ENCODE measurements around the gene NR1H2. TPM values are rescaled to one million over a fixed set of nuclear protein-coding genes. Genes with fewer than 3 reads are reported as not detected.

Gene NR1H2
- total and polyA plus RNA-seq, 4 donors, result 30.4 to 58.1 (median 33.7) TPM

DNA sequence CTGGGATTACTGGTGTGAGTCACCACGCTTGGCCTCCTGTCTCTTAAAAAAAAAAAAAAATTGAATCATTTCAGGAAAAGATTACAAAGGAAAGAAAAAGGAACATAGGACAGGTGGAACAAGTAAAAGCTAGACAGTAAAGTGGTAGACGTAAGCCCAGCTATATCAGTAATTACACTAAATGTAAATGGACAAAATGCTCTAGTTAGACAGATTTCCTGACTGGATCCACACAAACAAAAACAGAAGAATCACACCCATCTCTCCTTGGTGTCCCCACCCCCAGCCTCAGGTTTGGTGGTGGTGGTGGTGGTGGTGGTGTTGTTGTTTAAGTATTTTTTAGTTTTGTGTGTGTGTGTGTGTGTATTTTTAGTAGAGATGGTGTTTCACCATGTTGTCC is 36.2 kb downstream of the NR1H2 start:
- TF ChIP-seq, protein P1, sequence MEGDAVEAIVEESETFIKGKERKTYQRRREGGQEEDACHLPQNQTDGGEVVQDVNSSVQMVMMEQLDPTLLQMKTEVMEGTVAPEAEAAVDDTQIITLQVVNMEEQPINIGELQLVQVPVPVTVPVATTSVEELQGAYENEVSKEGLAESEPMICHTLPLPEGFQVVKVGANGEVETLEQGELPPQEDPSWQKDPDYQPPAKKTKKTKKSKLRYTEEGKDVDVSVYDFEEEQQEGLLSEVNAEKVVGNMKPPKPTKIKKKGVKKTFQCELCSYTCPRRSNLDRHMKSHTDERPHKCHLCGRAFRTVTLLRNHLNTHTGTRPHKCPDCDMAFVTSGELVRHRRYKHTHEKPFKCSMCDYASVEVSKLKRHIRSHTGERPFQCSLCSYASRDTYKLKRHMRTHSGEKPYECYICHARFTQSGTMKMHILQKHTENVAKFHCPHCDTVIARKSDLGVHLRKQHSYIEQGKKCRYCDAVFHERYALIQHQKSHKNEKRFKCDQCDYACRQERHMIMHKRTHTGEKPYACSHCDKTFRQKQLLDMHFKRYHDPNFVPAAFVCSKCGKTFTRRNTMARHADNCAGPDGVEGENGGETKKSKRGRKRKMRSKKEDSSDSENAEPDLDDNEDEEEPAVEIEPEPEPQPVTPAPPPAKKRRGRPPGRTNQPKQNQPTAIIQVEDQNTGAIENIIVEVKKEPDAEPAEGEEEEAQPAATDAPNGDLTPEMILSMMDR (IDR thresholded peaks at IDR 0.05; ENCODE audit: low read depth, low read length, missing input control), result no peak
- TF ChIP-seq, protein P2, sequence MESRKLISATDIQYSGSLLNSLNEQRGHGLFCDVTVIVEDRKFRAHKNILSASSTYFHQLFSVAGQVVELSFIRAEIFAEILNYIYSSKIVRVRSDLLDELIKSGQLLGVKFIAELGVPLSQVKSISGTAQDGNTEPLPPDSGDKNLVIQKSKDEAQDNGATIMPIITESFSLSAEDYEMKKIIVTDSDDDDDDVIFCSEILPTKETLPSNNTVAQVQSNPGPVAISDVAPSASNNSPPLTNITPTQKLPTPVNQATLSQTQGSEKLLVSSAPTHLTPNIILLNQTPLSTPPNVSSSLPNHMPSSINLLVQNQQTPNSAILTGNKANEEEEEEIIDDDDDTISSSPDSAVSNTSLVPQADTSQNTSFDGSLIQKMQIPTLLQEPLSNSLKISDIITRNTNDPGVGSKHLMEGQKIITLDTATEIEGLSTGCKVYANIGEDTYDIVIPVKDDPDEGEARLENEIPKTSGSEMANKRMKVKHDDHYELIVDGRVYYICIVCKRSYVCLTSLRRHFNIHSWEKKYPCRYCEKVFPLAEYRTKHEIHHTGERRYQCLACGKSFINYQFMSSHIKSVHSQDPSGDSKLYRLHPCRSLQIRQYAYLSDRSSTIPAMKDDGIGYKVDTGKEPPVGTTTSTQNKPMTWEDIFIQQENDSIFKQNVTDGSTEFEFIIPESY (IDR thresholded peaks at IDR 0.05), result no peak
- TF ChIP-seq, protein P3, sequence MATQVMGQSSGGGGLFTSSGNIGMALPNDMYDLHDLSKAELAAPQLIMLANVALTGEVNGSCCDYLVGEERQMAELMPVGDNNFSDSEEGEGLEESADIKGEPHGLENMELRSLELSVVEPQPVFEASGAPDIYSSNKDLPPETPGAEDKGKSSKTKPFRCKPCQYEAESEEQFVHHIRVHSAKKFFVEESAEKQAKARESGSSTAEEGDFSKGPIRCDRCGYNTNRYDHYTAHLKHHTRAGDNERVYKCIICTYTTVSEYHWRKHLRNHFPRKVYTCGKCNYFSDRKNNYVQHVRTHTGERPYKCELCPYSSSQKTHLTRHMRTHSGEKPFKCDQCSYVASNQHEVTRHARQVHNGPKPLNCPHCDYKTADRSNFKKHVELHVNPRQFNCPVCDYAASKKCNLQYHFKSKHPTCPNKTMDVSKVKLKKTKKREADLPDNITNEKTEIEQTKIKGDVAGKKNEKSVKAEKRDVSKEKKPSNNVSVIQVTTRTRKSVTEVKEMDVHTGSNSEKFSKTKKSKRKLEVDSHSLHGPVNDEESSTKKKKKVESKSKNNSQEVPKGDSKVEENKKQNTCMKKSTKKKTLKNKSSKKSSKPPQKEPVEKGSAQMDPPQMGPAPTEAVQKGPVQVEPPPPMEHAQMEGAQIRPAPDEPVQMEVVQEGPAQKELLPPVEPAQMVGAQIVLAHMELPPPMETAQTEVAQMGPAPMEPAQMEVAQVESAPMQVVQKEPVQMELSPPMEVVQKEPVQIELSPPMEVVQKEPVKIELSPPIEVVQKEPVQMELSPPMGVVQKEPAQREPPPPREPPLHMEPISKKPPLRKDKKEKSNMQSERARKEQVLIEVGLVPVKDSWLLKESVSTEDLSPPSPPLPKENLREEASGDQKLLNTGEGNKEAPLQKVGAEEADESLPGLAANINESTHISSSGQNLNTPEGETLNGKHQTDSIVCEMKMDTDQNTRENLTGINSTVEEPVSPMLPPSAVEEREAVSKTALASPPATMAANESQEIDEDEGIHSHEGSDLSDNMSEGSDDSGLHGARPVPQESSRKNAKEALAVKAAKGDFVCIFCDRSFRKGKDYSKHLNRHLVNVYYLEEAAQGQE (IDR thresholded peaks at IDR 0.05), result no peak
- TF ChIP-seq YY1 (IDR thresholded peaks at IDR 0.05) (no peak), FOXA2 (IDR thresholded peaks at IDR 0.05) (no peak), FOXA1 (IDR thresholded peaks at IDR 0.05) (no peak), SP1 (IDR thresholded peaks at IDR 0.05) (no peak)
- H3K36me3 ChIP-seq (ENCODE audit: control insufficient read depth in 4 of 4, insufficient read depth in 3 of 4, low read depth in 1 of 4, low read length in 3 of 4), result peaks cover 0 to 4% (median 1%) of the 10 kb centered on the region in 4 donors
- no peaks in the 10 kb centered on the region for H3K27me3 ChIP-seq (ENCODE audit: control insufficient read depth in 4 of 4, insufficient read depth in 4 of 4, low read length in 3 of 4)
- H3K9ac ChIP-seq (ENCODE audit: low read depth in 1 of 2, low read length in 2 of 2), result no peak overlapping the region
- WGBS, result over 99% methylated on average over 2 of the region's 2 CpGs
- DNase-seq (ENCODE audit: low spot score), result no peak
- H3K4me1 ChIP-seq (ENCODE audit: control insufficient read depth in 4 of 4, insufficient read depth in 4 of 4, low read length in 3 of 4), result no peaks in the 10 kb centered on the region
- no peak overlapping the region for H3K4me3 ChIP-seq (ENCODE audit: low read depth in 1 of 3, low read length in 3 of 3)
- no peaks in the 10 kb centered on the region for H3K9me3 ChIP-seq (ENCODE audit: control insufficient read depth in 4 of 4, low read length in 3 of 4)
- no peak overlapping the region for H3K27ac ChIP-seq (ENCODE audit: low read depth in 1 of 2, low read length in 2 of 2)

DNA sequence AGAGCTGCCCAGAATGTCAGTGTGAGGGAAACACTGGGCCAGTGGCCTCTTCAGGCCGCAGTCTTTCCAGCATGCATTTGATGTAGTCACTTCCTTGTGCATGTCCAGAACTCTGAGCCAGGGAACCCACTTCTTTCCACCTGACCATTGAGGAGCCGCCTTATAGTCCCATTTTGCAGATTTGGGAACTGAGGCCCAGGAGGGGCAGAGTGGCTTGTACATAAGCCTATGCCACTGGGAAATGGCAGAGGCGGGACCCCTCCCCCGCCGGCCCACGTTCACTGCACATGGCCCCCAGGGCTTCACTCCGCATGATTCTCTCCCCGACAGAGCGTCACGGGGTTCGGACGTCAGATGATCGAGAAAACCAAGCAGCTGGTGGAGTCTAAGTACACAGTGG is 36.8 kb downstream of the NR1H2 start:
- peaks cover 0 to 4% (median 1%) of the 10 kb centered on the region in 4 donors for H3K36me3 ChIP-seq (ENCODE audit: control insufficient read depth in 4 of 4, insufficient read depth in 3 of 4, low read depth in 1 of 4, low read length in 3 of 4)
- H3K9ac ChIP-seq (ENCODE audit: low read depth in 1 of 2, low read length in 2 of 2), result no peak overlapping the region
- WGBS, result 96% methylated on average over 13 of the region's 13 CpGs
- no peak overlapping the region for H3K4me3 ChIP-seq (ENCODE audit: low read depth in 1 of 3, low read length in 3 of 3)
- no peaks in the 10 kb centered on the region for H3K9me3 ChIP-seq (ENCODE audit: control insufficient read depth in 4 of 4, low read length in 3 of 4)
- no peak overlapping the region for H3K27ac ChIP-seq (ENCODE audit: low read depth in 1 of 2, low read length in 2 of 2)
- DNase-seq (ENCODE audit: low spot score), result no peak
- peaks cover 0 to 3% (median 0%) of the 10 kb centered on the region in 4 donors for H3K27me3 ChIP-seq (ENCODE audit: control insufficient read depth in 4 of 4, insufficient read depth in 4 of 4, low read length in 3 of 4)
- TF ChIP-seq TAF1 (conservative IDR thresholded peaks at IDR 0.05) (no peak), HNF4G (IDR thresholded peaks at IDR 0.05) (no peak), JUND (IDR thresholded peaks at IDR 0.05) (no peak), RXRA (IDR thresholded peaks at IDR 0.05) (no peak), YY1 (IDR thresholded peaks at IDR 0.05) (no peak), FOXA1 (IDR thresholded peaks at IDR 0.05) (no peak), FOXA2 (IDR thresholded peaks at IDR 0.05) (no peak), NR2F2 (IDR thresholded peaks at IDR 0.05) (no peak), RAD21 (IDR thresholded peaks at IDR 0.05) (no peak), SP1 (IDR thresholded peaks at IDR 0.05) (no peak)
- TF ChIP-seq, protein P4, sequence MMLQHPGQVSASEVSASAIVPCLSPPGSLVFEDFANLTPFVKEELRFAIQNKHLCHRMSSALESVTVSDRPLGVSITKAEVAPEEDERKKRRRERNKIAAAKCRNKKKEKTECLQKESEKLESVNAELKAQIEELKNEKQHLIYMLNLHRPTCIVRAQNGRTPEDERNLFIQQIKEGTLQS (IDR thresholded peaks at IDR 0.05), result no peak
- TF ChIP-seq, protein P2 (IDR thresholded peaks at IDR 0.05), result no peak
- TF ChIP-seq, protein P1 (IDR thresholded peaks at IDR 0.05; ENCODE audit: low read depth, low read length, missing input control), result no peak
- TF ChIP-seq, protein P5, sequence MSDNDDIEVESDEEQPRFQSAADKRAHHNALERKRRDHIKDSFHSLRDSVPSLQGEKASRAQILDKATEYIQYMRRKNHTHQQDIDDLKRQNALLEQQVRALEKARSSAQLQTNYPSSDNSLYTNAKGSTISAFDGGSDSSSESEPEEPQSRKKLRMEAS (IDR thresholded peaks at IDR 0.05), result no peak
- no peaks in the 10 kb centered on the region for H3K4me1 ChIP-seq (ENCODE audit: control insufficient read depth in 4 of 4, insufficient read depth in 4 of 4, low read length in 3 of 4)
